GM21529 (cell line): ENCODE measurements around the gene SPRING1.
"Not testable (repeated sequence)": the region's sequence is repeated elsewhere in the genome, so short reads cannot be mapped to it uniquely, and the experiment has no call there.

Experiments used
- ATAC-seq: cut with Tn5 transposase; IDR thresholded peaks from one replicate; pipeline ENCODE4 v1.9.1; 2021; ENCODE audit not compliant: unreplicated experiment

Gene SPRING1, protein sequence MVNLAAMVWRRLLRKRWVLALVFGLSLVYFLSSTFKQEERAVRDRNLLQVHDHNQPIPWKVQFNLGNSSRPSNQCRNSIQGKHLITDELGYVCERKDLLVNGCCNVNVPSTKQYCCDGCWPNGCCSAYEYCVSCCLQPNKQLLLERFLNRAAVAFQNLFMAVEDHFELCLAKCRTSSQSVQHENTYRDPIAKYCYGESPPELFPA

DNA sequence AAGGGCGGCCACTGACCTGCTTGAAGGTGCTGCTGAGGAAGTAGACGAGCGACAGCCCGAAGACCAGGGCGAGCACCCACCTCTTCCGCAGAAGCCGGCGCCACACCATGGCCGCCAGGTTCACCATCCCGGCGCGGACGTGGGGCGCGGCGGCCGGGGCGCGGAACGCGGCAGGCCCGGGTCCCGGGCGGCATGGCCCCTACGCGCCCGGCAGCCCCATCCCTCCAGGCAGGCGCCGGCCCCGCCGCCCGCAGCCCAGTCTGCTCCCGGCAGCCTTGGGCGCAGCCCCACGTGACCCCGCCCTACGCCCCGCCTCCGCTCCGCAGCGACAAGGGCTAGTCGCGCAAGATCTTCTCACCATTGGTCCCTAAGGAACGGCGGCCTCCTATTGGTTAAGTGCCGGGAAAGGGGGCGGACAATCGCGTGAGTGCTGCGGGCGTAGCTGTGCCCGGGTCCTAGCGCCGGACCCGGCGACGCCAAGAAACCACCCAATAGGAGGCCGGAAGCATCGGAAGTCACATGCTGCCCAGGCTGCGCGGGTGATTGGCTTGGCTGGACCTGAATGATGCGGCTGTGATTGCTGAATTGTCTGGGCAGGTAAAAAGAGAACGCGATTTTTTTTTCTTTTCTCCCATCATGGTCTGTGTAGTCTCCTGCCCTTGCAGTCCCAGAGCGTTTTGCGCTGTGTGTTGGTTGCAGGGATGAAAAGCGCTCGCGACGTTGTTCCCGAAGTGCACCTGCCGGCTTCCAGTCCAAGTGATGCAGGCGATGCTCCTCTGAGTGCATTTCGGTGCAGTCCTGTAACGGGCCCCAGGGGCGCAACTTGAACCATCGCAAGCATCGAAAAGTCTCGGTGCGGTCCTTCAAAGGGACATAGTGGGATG is at the start of gene SPRING1, which contains the start of gene RNFT2:
Gene SPRING1, minus strand, starts transcription at position 296 of the 884 bp plus-strand sequence. Its CDS starts 169 bp downstream, at position 127.
Gene RNFT2, plus strand, starts transcription at position 542 of the 884 bp plus-strand sequence. CDS start 2,183 bp downstream, outside the sequence.
- peak; percentile 95 for ATAC-seq

- ATAC-seq, result no peak
Measured at GRCh38 chr12:116784238-116784612, 46.4 kb upstream of the SPRING1 start.

GRCh38 chr12:116783525-116784237 is 45.8 kb upstream of the SPRING1 start:
- no peak for ATAC-seq

DNA sequence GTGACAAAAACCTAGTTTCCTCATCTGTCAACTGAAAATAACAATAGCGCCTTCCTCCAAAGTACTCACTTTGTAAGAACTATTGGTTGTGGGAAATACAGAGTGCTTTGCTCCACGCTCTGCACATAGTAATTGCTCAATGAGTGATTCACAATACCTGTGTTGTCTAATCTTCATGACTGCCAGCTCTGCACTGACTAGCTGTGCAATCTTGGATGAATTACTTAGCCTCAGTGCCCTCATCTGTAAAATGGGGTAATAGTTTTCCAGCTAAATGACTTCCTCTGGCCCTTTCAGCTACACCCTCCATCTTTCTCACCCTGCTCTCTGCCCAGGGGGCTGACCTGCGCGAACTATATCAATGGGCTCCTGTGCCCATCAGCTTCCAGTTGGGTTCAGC is 43.1 kb upstream of the SPRING1 start:
- no peak for ATAC-seq

- no peak for ATAC-seq
Measured at GRCh38 chr12:116779597-116779996, 41.7 kb upstream of the SPRING1 start.

DNA sequence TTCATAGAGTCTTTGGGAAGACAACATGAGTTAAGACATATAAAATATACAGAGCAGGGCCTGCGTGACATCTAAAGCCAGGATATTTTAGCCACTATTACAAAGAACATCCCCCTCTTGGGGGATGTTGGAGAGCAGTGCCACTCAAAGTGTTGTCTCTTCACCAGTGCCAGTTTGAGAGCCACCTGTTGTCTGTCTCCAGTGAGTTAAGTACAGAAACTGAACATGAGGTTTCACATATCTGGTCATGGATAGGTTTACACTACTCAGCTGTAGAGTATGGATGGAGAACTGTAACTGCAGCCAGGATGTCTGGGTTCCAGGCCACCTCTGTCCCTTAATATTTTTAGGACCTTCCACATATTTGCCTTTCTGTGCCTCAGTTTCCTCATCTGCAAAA is 39.4 kb upstream of the SPRING1 start:
- no peak for ATAC-seq

DNA sequence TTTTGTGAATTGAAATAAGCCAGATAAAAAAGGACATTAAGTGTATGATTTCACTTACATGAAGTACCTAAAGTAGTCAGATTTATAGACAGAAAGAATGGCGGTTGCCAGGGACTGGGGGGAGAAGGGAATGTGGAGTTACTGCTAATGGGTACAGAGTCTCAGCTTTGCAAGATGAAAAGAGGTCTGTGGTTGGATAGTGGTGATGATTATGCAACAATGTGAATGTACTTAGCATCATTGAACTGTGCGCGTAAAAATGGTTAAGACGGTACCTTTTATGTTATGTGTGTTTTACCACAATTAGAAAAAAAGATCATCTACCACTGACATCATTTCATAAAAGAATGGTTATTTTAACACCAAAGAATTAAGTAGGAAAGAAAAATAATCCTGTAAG is 36.2 kb upstream of the SPRING1 start:
- ATAC-seq, result no peak

GRCh38 chr12:116773276-116773731 is 35.4 kb upstream of the SPRING1 start:
- no peak for ATAC-seq

DNA sequence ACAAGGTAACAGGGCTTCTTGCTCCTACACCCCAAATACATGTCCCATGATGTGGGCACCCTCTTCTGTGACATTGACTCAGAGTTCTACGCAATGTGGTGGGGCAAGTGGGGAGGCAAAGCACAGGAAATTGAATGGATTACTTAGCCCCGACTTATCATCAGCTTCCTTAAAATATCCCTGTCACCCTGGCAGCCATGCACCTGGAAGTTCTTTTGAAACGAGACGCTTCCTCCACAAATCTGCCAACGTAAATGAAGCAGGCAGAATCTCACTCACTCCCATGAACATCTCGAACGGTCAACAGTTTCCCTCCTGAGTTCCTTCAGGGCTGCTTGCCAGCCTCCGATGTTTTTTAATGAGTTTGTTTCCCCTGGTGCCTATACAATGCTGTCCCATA is 33.8 kb upstream of the SPRING1 start:
- no peak for ATAC-seq

DNA sequence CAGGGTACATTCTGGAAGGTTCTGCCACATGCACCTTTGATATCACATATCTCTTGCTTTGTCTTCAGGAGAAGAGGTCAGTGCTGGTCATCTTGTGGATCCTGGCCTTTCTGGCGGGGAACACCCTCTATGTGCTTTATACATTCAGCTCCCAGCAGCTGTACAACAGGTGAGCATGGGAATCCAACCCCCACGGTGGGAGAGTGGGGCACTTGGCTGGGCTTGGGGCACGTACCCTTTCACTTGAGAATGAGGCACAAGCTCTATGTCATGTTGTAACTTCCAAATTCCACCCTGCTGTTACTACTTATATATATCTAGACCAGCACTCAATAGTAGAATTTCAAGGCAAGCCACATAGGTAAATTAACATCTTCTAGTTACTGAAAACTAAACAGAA is 28.9 kb upstream of the SPRING1 start:
- ATAC-seq, result no peak

GRCh38 chr12:116766285-116766684 is 28.4 kb upstream of the SPRING1 start:
- ATAC-seq, result no peak

- ATAC-seq, result no peak
Measured at GRCh38 chr12:116765271-116765670, 27.4 kb upstream of the SPRING1 start.

GRCh38 chr12:116761499-116761898 is 23.6 kb upstream of the SPRING1 start:
- ATAC-seq, result no peak

DNA sequence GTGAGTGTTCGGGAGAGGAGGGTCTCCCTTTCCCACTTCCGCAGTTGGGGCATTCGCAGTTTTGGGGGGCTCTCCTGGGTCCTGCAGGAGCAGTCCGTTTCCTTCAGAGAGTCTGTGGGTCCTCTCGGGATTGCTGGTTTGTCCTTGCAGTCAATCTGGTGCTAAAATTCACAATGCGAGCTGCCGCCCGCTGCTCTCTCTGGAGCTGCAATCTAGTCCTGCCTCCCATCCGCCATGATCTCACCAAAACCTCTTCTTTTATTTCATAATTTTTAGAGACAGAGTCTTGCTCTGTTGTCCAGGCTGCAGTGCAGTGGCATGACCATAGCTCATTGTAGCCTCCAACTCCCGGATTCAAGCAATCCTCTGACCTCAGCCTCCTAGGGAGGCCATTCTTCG is 22.8 kb upstream of the SPRING1 start:
- no peak for ATAC-seq

- ATAC-seq, result no peak
Measured at GRCh38 chr12:116759783-116760621, 22.1 kb upstream of the SPRING1 start.

DNA sequence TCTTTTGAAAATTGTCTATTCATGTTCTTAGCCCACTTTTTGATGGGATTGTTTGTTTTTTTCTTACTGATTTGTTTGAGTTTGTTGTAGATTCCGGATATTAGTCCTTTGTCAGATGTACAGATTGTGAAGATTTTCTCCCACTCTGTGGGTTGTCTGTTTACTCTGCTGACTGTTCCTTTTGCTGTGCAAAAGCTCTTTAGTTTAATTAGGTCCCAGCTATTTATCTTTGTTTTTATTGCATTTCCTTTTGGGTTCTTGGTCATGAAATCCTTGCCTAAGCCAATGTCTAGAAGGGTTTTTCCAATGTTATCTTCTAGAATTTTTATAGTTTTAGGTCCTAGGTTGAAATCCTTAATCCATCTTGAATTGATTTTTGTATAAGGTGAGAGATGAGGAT is 16.9 kb upstream of the SPRING1 start:
- ATAC-seq, result not testable (repeated sequence)

DNA sequence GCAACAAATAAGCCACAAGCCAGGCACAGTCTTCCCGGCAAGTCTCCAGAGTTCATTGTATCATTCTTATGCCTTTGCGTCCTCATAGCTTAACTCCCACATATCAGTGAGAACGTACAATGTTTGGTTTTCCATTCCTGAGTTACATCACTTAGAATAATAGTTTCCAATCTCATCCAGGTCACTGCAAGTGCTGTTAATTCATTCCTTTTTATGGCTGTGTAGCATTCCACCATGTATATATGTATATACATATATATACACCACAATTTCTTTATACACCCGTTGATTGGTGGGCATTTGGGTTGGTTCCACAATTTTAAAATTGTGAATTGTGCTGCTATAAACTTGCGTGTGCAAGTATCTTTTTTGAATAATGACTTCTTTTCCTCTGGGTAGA is 16.2 kb upstream of the SPRING1 start:
- ATAC-seq, result not testable (repeated sequence)

DNA sequence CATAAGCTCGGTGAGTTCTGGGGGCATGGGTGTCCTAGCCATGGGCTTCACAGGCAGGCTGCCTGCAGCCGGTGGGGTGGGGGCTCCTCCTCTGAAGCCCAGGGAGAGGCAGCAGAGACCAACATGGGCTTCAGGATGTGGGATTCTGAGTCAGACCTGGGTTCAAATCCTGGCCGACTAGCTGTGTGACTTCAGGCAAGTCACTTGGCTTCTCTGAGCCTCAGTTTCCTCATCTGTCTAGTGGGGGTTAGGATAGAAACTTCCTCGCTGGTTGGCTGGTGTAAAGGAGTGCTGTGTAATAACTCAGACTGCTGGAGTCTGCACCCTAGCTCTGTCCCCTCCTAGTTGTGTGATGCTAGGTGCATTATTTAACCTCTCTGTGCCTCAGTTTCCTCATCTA is 12.4 kb upstream of the SPRING1 start:
- no peak for ATAC-seq

DNA sequence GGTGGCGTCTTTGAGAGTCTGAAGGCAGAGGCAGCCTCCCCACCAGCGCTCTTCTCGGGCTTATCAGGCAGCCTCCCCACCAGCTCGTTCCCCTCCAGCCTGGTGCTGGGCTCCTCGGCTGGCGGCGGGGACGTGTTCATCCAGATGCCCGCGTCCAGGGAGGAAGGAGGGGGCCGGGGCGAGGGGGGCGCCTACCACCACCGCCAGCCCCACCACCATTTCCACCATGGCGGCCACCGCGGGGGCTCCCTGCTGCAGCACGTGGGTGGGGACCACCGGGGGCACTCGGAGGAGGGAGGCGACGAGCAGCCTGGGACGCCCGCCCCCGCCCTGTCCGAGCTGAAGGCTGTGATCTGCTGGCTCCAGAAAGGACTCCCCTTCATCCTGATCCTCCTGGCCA is 12.0 kb upstream of the SPRING1 start:
- no peak for ATAC-seq

DNA sequence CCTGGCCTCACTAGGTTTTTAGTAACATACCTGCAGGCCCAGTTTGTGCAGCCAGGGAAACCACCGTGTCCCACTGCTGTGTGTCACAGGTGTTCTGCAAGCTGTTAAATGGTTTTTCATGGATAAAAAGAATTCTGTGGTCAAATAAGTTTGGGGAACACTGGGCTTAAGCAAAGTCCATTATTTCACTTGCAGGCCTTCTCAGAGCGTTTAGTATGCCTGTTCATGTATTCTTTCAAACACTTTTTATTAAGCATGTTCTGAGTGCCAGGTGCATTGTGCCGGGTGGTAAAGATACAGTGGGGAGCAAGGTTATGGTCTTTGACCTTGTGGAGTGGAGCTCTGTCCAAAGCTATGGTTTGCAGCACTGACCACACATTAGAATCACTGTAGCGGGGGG is 7.7 kb upstream of the SPRING1 start:
- no peak for ATAC-seq

DNA sequence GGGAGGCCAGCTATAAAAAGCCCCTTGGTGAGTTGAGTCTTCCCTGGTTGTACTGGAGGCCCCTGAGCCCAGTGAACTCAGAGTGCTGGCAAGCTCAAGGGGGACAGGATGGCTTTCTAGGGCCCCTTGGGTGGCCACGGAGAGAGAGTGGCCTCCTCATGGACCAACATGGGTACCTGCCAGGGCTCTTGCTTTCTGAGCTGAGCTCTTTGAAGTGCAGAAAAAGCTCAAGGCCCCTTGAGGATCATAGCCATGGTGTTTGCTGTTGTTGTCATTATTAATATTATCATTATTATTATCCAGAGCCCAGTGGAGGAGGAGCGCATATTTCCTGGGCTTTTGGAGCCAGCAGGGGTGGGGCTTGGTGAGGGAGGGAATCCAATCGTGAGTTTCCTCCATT is 6.9 kb upstream of the SPRING1 start:
- no peak for ATAC-seq
